Ovary (tissue), 9 donors: ENCODE data around the gene CCT3. TPM values are rescaled to one million over a fixed set of nuclear protein-coding genes. Genes with fewer than 3 reads are reported as not detected.
"Not testable (repeated sequence)": the region's sequence is repeated elsewhere in the genome, so short reads cannot be mapped to it uniquely, and the experiment has no call there.

Experiments used
- DNase-seq, 5 donors: peaks; one replicate each; pipeline ENCODE4 v3.0.0-alpha.2; 2019 to 2020
- H3K27ac ChIP-seq, 2 donors: fragments of 200-600 bp; one replicate each; pipeline versions ENCODE4 v1.5.1 to v1.8.0; 2019 to 2022
- H3K27me3 ChIP-seq: fragments of 200-600 bp; one replicate; pipeline ENCODE4 v1.8.0; 2022
- H3K36me3 ChIP-seq: fragments of 200-600 bp; sonication (generic); one replicate; pipeline ENCODE4 v1.5.1; 2019
- H3K4me1 ChIP-seq: one replicate; pipeline ENCODE4 v1.8.1; 2013; ENCODE audit warnings: mild to moderate bottlenecking, moderate library complexity; ENCODE audit not compliant: insufficient read depth
- H3K4me3 ChIP-seq: fragments of 200-600 bp; sonication (generic); one replicate; pipeline ENCODE4 v1.5.1; 2017
- H3K9me3 ChIP-seq, 2 donors: fragments of 200-600 bp in 1 of 2; sonication (generic) in 1 of 2; one replicate each; pipeline versions ENCODE4 v1.5.1 to v1.8.1; 2013 to 2019; ENCODE audit warnings: mild to moderate bottlenecking in 1 of 2, moderate library complexity in 1 of 2
- EP300 ChIP-seq: sonication (generic); formaldehyde crosslinking; IDR thresholded peaks from one replicate; pipeline ENCODE4 v1.6.1; 2017; ENCODE audit warnings: antibody characterized with exemption
- POLR2A ChIP-seq: fragments of 450-650 bp; IDR thresholded peaks from one replicate; pipeline ENCODE4 v1.6.1; 2017; ENCODE audit warnings: antibody characterized with exemption, mild to moderate bottlenecking, moderate library complexity
- WGBS, 3 donors: extraction: QIAGEN DNeasy Blood & Tissue Kit in 1 of 3; methylation state at CpG; one replicate each; pipeline versions ENCODE4 v1.1.5 to v1.1.7; 2013 to 2017; 5-methylcytosine and 5-hydroxymethylcytosine counted together
- intact Hi-C, 4 donors: fragments of 100-400 bp; cut with DNase I; formaldehyde crosslinking; loops; one replicate each; pipeline versions ENCODE4 v1.11.0 to v1.15.1; 2022 to 2023
- polyA plus RNA-seq, 2 donors: library from polyadenylated mRNA; stranded (reverse); fragments of 200-250 nt in 1 of 2; fragments of 350-450 nt in 1 of 2; fragmentation: Illumina TruSeq in 1 of 2; extraction: RNeasy Lipid Tissue Mini Kit (QIAGEN cat#74804) in 1 of 2; gene quantifications; one replicate each; pipeline ENCODE4 v1.2.3, GENCODE V29; 2013 to 2014
- total RNA-seq, 7 donors: library from RNA; depleted of rRNA in 2 of 7; stranded (reverse); fragments of >200 nt in 2 of 7; fragmentation: NEBNext Ultra II Directional in 3 of 7; extraction: Animal tissue kit (Norgen Biotek cat#: 25700) in 3 of 7; gene quantifications; one replicate each; pipeline versions ENCODE4 v1.1.0 to v1.2.4, GENCODE V29; 2016 to 2023
- TF ChIP-seq, protein P1 (sequence below), 3 donors: fragments of 450-650 bp in 2 of 3; fragments of 200-600 bp in 1 of 3; IDR thresholded peaks; one replicate each; pipeline versions ENCODE4 v1.5.1 to v1.8.0; 2016 to 2022; ENCODE audit warnings: antibody characterized with exemption in 3 of 3, mild to moderate bottlenecking in 1 of 3
- donor health status: DM: no; HTN: no; CAD: no; lungs with moderate emphysema.
- donor health status: DM: no; HTN: no; CAD: no.
- donor health status: Bipolar disorder and iron deficiency.
- donor health status: DM: yes; HTN: yes; CAD: no.
- donor health status: DM: no; HTN: no; CAD: no.
- donor health status: DM: yes; HTN: yes; CAD: no.

CCT3 gene
- total and polyA plus RNA-seq, 9 donors = 119 to 230 (median 175) TPM

- no peaks in the 10 kb centered on the region for H3K4me1 ChIP-seq
- no peaks in the 10 kb centered on the region for H3K27me3 ChIP-seq
- WGBS, 3 donors = 90 to 100% (median 91%) methylated on average over 1 of the region's 1 CpG
- no peak overlapping the region for H3K4me3 ChIP-seq
- TF ChIP-seq POLR2A (no peak), EP300 (no peak)
- TF ChIP-seq, protein P1, sequence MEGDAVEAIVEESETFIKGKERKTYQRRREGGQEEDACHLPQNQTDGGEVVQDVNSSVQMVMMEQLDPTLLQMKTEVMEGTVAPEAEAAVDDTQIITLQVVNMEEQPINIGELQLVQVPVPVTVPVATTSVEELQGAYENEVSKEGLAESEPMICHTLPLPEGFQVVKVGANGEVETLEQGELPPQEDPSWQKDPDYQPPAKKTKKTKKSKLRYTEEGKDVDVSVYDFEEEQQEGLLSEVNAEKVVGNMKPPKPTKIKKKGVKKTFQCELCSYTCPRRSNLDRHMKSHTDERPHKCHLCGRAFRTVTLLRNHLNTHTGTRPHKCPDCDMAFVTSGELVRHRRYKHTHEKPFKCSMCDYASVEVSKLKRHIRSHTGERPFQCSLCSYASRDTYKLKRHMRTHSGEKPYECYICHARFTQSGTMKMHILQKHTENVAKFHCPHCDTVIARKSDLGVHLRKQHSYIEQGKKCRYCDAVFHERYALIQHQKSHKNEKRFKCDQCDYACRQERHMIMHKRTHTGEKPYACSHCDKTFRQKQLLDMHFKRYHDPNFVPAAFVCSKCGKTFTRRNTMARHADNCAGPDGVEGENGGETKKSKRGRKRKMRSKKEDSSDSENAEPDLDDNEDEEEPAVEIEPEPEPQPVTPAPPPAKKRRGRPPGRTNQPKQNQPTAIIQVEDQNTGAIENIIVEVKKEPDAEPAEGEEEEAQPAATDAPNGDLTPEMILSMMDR (IDR thresholded peaks at IDR 0.05) = no peak
- DNase-seq = no peak
- intact Hi-C loops = loop anchor here in 3 of 4 donors (5.0 to 10.0 kb wide), 2 partner anchors 89 to 256 kb away; partner anchors contain the start of gene HAPLN2 (in 1 of the 3)
- no peaks in the 10 kb centered on the region for H3K9me3 ChIP-seq
- H3K27ac ChIP-seq = no peak overlapping the region
- no peaks in the 10 kb centered on the region for H3K36me3 ChIP-seq
Observed at GRCh38 chr1:156358641-156359040, 20.5 kb upstream of the CCT3 start.

GRCh38 chr1:156357977-156358376 lies 19.9 kb upstream of the CCT3 start:
- Histone ChIP-seq H3K36me3 (no peaks in the 10 kb centered on the region), H3K4me1 (no peaks in the 10 kb centered on the region), H3K9me3 (no peaks in the 10 kb centered on the region), H3K27me3 (no peaks in the 10 kb centered on the region), H3K27ac (no peak overlapping the region), H3K4me3 (no peak overlapping the region)
- intact Hi-C loops = loop anchor here in 3 of 4 donors (1.0 to 10.0 kb wide), 4 partner anchors 27 to 257 kb away; partner anchors contain the start of gene HAPLN2 (in 1 of the 3)
- TF ChIP-seq EP300 (no peak), POLR2A (no peak)
- TF ChIP-seq, protein P1 (IDR thresholded peaks at IDR 0.05) = no peak
- no peak for DNase-seq
- WGBS, 3 donors = 94 to 98% (median 96%) methylated on average over 2 of the region's 2 CpGs

DNA sequence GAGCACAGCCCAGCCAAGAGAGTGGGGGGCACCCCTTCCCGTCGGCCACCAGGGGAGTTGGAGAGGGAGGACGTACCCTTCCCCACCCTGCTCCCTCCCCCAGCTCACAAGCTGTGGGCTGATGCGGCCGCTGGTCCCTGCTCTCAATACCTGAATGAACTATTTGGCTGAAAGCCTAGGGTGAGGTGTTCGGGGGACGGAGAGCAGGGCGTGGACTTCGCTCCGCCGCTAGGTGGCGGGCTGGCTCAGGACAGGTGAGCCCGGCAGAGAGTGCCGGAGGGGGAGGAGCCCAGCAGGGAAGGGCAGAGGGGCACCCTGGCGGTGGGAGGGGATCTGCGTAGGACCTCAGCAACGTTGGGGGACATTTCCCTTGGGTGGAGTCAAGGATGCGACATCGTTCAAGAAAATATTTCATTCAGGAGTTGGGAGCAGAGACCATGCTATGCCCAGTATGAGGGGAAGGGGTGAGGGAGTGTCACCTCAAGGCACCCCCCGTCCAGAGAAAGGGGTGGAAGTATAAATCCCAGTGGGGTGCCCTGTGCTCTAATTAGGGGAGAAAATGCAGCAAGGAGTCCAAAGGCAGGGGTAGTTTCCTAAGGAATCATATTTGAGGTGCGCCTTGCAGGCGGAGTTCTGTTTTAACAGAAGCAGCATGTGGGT lies 18.9 kb upstream of the CCT3 start:
- no peaks in the 10 kb centered on the region for H3K4me1 ChIP-seq
- H3K27ac ChIP-seq = no peak overlapping the region
- no peaks in the 10 kb centered on the region for H3K9me3 ChIP-seq
- TF ChIP-seq, protein P1 (IDR thresholded peaks at IDR 0.05) = peak; percentile 51 to 78 (median 73)
- TF ChIP-seq POLR2A (no peak), EP300 (no peak)
- H3K27me3 ChIP-seq = no peaks in the 10 kb centered on the region
- H3K36me3 ChIP-seq = no peaks in the 10 kb centered on the region
- WGBS, 3 donors = 10 to 12% (median 10%) methylated on average over 22 of the region's 22 CpGs
- DNase-seq = peak; percentile 51 to 78 (median 68)
- intact Hi-C loops = loop anchor here in 3 of 4 donors (1.0 to 10.0 kb wide), 4 partner anchors 28 to 258 kb away; partner anchors contain the start of gene HAPLN2 (in 1 of the 3)
- H3K4me3 ChIP-seq = no peak overlapping the region

DNA sequence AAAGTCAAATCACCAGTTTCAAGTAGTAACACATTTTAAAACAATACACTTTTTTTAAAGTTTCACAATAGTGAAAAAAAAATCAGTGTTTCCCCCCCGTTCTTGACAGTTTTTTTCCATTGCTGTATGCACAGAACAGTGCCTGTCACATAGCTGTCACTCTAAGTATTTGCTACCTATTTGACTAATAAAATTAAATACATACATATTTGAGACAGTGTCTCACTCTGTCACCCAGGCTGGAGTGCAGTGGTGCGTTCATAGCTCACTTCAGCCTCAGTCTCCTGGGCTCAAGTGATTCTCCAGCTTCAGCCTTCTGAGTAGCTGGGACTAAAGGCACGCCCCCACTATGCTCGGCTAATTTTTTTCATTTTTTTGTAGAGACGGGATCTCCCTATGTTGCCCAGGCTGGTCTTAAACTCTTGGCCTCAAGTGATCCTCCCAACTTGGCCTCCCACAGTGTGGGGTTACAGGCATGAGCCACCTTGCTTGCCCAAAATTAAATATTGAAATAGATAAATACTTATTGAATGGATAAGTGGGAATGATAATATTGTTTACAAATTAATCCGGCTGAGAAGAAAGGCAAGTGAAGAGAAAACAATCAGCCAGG lies 18.3 kb upstream of the CCT3 start:
- no peak for DNase-seq
- TF ChIP-seq, protein P1 (IDR thresholded peaks at IDR 0.05) = no peak
- TF ChIP-seq EP300 = no peak
- no peak for TF ChIP-seq POLR2A
- H3K36me3 ChIP-seq = no peaks in the 10 kb centered on the region
- no peaks in the 10 kb centered on the region for H3K9me3 ChIP-seq
- no peaks in the 10 kb centered on the region for H3K4me1 ChIP-seq
- 27 to 34% (median 28%) methylated on average over 6 of the region's 6 CpGs for WGBS, 3 donors
- no peaks in the 10 kb centered on the region for H3K27me3 ChIP-seq
- H3K4me3 ChIP-seq = no peak overlapping the region
- H3K27ac ChIP-seq = no peak overlapping the region
- intact Hi-C loops = loop anchor here in 3 of 4 donors (5.0 to 10.0 kb wide), 2 partner anchors 91 to 258 kb away; partner anchors contain the start of gene HAPLN2 (in 1 of the 3)

- not testable (repeated sequence) for H3K36me3 ChIP-seq, H3K4me1 ChIP-seq, H3K9me3 ChIP-seq, DNase-seq, H3K27ac ChIP-seq, H3K4me3 ChIP-seq, H3K27me3 ChIP-seq
- intact Hi-C loops = loop anchor here in 1 of 4 donors (10.0 kb wide), 1 partner anchor 262 kb away; the partner anchor contains the start of gene HAPLN2
- WGBS, 3 donors = 88 to 90% (median 89%) methylated on average over 13 of the region's 13 CpGs
Observed at GRCh38 chr1:156352481-156352880, 14.4 kb upstream of the CCT3 start.
